ENCODE data around the gene ITIH3.

- no peak for TF ChIP-seq CTCF (IDR thresholded peaks at IDR 0.05)
- peak; percentile 94 for TF ChIP-seq POLR2A (IDR thresholded peaks at IDR 0.05)
These were observed at the start of gene ITIH3 for GRCh38 chr3:52794612-52795099.
